Sigmoid colon (tissue), 7 donors: Measurements from ENCODE around the gene CHKB. TPM values are rescaled to one million over a fixed set of nuclear protein-coding genes. Genes with fewer than 3 reads are reported as not detected.
"Not testable (repeated sequence)": the region's sequence is repeated elsewhere in the genome, so short reads cannot be mapped to it uniquely, and the experiment has no call there.

ENCODE experiments used
- DNase-seq: peaks from one replicate; pipeline ENCODE4 v3.0.0-alpha.2; 2019
- H3K27ac ChIP-seq, 4 donors: fragments of 200-600 bp; sonication (generic); one replicate each; pipeline ENCODE4 v1.5.1; 2016 to 2019; ENCODE audit warnings: mild to moderate bottlenecking in 1 of 4
- H3K27me3 ChIP-seq, 3 donors: fragments of 200-600 bp; sonication (generic); one replicate each; pipeline ENCODE4 v1.5.1; 2019; ENCODE audit warnings: mild to moderate bottlenecking in 1 of 3
- H3K36me3 ChIP-seq, 4 donors: fragments of 200-600 bp; sonication (generic); one replicate each; pipeline ENCODE4 v1.5.1; 2016 to 2019
- H3K4me1 ChIP-seq, 4 donors: fragments of 200-600 bp; sonication (generic); one replicate each; pipeline ENCODE4 v1.5.1; 2017 to 2019
- H3K4me3 ChIP-seq, 4 donors: fragments of 200-600 bp; sonication (generic); one replicate each; pipeline ENCODE4 v1.5.1; 2017 to 2019; ENCODE audit warnings: mild to moderate bottlenecking in 2 of 4, moderate library complexity in 1 of 4
- H3K9me3 ChIP-seq, 4 donors: fragments of 200-600 bp in 3 of 4; sonication (generic) in 3 of 4; one replicate each; pipeline versions ENCODE4 v1.5.1 to v1.6.1; 2013 to 2019
- EP300 ChIP-seq, 4 donors: sonication (generic); formaldehyde crosslinking; IDR thresholded peaks; one replicate each; pipeline ENCODE4 v1.6.1; 2017; ENCODE audit warnings: antibody characterized with exemption in 4 of 4
- POLR2A ChIP-seq, 2 donors: fragments of 450-650 bp; IDR thresholded peaks; one replicate each; pipeline ENCODE4 v1.6.1; 2016; ENCODE audit warnings: antibody characterized with exemption in 2 of 2, mild to moderate bottlenecking in 2 of 2, moderate library complexity in 2 of 2
- POLR2AphosphoS5 ChIP-seq, 4 donors: sonication (generic); formaldehyde crosslinking; IDR thresholded peaks; one replicate each; pipeline ENCODE4 v1.6.1; 2017; ENCODE audit warnings: antibody characterized with exemption in 4 of 4
- WGBS, 2 donors: extraction: QIAGEN DNeasy Blood & Tissue Kit; methylation state at CpG; one replicate each; pipeline ENCODE4 v1.1.7; 2013; 5-methylcytosine and 5-hydroxymethylcytosine counted together
- intact Hi-C: fragments of 100-400 bp; cut with DNase I; formaldehyde crosslinking; loops from one replicate; pipeline ENCODE4 v1.15.1; 2023
- polyA plus RNA-seq, 3 donors: library from polyadenylated mRNA; stranded (reverse); fragments of 200-250 nt; gene quantifications; one replicate each; pipeline ENCODE4 v1.2.3, GENCODE V29; 2013
- total RNA-seq, 4 donors: library from RNA; depleted of rRNA; stranded (reverse); fragments of >200 nt; gene quantifications; one replicate each; pipeline ENCODE4 v1.1.0, GENCODE V29; 2016
- TF ChIP-seq, protein P1 (sequence below), 4 experiments: fragments of 450-650 bp in 3 of 4; fragments of 200-600 bp in 1 of 4; IDR thresholded peaks; one replicate each; pipeline ENCODE4 v1.5.1; 2016 to 2019; ENCODE audit warnings: antibody characterized with exemption in 4 of 4, mild to moderate bottlenecking in 3 of 4, moderate library complexity in 2 of 4
- donor health status: healthy with polysubstance abuse.
- donor health status: Bipolar disorder and iron deficiency.
- donor health status: healthy.

The CHKB gene
- total and polyA plus RNA-seq, 7 donors, result 22.0 to 90.0 (median 37.8) TPM

DNA sequence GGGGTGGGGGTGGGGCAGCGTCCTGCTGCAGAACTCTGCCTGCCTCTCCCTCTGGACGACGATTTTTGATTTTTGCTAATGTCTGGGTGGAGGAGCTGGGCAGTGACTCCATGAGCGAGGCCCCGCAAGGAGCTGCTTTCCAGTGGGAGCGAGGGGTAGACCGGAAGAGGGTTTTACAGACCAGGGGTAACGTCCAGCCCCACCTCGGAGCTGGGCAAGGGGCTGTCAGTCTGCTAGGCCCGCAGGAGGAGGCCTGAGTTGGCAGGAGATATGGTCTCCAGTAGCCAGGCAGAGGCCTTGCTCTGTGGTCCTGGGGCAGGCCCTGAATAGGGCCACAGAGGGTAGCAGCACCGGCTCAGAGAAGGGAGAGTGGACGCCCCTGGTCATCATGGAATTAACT, 26.9 kb upstream of the CHKB start:
- Histone ChIP-seq H3K27me3 (peaks cover 7 to 88% (median 50%) of the 10 kb centered on the region in 3 donors), H3K36me3 (no peaks in the 10 kb centered on the region), H3K27ac (no peak overlapping the region), H3K9me3 (no peaks in the 10 kb centered on the region), H3K4me3 (no peak overlapping the region), H3K4me1 (no peaks in the 10 kb centered on the region)
- WGBS, 2 donors, result 83 to 87% methylated on average over 12 of the region's 12 CpGs
- intact Hi-C loops, result no loop called here
- TF ChIP-seq, protein P1, sequence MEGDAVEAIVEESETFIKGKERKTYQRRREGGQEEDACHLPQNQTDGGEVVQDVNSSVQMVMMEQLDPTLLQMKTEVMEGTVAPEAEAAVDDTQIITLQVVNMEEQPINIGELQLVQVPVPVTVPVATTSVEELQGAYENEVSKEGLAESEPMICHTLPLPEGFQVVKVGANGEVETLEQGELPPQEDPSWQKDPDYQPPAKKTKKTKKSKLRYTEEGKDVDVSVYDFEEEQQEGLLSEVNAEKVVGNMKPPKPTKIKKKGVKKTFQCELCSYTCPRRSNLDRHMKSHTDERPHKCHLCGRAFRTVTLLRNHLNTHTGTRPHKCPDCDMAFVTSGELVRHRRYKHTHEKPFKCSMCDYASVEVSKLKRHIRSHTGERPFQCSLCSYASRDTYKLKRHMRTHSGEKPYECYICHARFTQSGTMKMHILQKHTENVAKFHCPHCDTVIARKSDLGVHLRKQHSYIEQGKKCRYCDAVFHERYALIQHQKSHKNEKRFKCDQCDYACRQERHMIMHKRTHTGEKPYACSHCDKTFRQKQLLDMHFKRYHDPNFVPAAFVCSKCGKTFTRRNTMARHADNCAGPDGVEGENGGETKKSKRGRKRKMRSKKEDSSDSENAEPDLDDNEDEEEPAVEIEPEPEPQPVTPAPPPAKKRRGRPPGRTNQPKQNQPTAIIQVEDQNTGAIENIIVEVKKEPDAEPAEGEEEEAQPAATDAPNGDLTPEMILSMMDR (IDR thresholded peaks at IDR 0.05), result no peak
- TF ChIP-seq POLR2AphosphoS5 (IDR thresholded peaks at IDR 0.05) (no peak), POLR2A (IDR thresholded peaks at IDR 0.05) (no peak), EP300 (IDR thresholded peaks at IDR 0.05) (no peak)
- DNase-seq, result no peak

DNA sequence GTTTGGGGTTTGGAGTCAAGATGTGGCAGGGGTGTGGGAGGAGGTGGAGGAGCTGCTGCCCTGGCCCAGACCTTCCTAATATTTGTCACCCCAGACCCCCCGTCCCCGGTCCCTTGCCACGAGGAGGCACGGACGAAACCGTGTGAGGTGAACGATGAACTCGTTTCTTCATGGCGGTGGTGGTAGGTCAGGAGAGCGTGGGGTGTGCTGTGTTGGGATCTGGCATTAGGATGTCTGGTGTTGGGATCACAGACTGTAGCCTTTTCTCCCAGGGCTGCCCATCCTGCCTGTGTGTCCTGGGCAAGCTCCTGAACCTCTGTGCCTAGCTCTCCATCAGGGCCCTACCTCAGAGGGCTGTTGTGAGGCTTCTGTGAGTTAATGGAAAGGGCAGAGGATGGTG, 26.3 kb upstream of the CHKB start:
- DNase-seq, result no peak
- peaks cover 8 to 88% (median 52%) of the 10 kb centered on the region in 3 donors for H3K27me3 ChIP-seq
- H3K9me3 ChIP-seq, result no peaks in the 10 kb centered on the region
- intact Hi-C loops, result no loop called here
- TF ChIP-seq EP300 (IDR thresholded peaks at IDR 0.05) (no peak), POLR2AphosphoS5 (IDR thresholded peaks at IDR 0.05) (no peak), POLR2A (IDR thresholded peaks at IDR 0.05) (no peak)
- TF ChIP-seq, protein P1 (IDR thresholded peaks at IDR 0.05), result no peak
- 87 to 93% methylated on average over 10 of the region's 10 CpGs for WGBS, 2 donors
- no peak overlapping the region for H3K27ac ChIP-seq
- no peaks in the 10 kb centered on the region for H3K4me1 ChIP-seq
- H3K36me3 ChIP-seq, result no peaks in the 10 kb centered on the region
- H3K4me3 ChIP-seq, result no peak overlapping the region

DNA sequence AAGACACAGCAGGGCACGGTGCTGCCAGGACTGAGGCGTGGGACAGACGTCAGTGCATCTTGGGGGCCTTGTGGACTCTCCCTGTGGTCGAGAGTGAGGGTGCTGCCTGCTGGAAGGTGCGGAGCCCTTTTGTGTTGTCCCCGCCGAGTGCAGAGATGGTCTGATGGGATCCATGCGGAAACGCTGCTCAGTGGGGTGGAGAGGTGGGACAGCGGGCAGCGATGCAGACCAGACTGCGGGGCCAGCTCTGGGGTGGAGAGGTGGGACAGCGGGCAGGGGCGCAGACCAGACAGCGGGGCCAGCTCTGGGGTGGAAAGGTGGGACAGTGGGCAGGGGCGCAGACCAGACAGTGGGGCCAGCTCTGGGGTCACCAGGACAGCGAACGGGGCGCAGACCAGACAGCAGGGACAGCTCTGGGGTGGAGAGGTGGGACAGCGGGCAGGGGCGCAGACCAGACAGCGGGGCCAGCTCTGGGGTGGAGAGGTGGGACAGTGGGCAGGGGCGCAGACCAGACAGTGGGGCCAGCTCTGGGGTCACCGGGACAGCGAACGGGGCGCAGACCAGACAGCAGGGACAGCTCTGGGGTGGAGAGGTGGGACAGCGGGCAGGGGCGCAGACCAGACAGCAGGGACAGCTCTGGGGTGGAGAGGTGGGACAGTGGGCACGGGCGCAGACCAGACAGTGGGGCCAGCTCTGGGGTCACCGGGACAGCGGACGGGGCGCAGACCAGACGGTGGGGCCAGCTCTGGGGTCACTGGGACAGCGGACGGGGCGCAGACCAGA, 25.6 kb upstream of the CHKB start:
- H3K4me3 ChIP-seq, H3K9me3 ChIP-seq, DNase-seq, H3K4me1 ChIP-seq, H3K27ac ChIP-seq, H3K36me3 ChIP-seq, intact Hi-C loops: not testable (repeated sequence)
- H3K27me3 ChIP-seq, result peaks cover 16 to 88% (median 52%) of the 10 kb centered on the region in 3 donors
- 86 to 87% methylated on average over 39 of the region's 39 CpGs for WGBS, 2 donors

DNA sequence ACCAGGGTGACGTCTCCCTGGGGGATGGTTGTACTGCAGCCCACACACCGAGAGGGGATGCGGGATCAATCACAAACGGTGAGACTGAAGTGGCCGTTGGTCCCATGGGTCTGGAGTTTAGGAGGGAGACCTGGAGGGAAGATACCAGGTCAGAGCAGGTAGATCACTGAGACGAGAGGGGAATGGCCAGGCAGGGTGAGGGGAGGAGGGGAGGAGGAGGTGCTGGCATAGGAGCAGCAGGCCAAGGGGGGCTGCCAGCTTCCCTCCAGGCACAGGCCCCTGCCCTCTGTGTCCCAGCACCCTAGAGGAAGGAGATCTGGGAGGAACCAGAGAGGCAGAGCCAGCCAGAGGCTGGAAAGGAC, 25.0 kb upstream of the CHKB start:
- TF ChIP-seq, protein P1 (IDR thresholded peaks at IDR 0.05), result no peak
- TF ChIP-seq POLR2AphosphoS5 (IDR thresholded peaks at IDR 0.05) (no peak), POLR2A (IDR thresholded peaks at IDR 0.05) (no peak), EP300 (IDR thresholded peaks at IDR 0.05) (no peak)
- intact Hi-C loops, result no loop called here

DNA sequence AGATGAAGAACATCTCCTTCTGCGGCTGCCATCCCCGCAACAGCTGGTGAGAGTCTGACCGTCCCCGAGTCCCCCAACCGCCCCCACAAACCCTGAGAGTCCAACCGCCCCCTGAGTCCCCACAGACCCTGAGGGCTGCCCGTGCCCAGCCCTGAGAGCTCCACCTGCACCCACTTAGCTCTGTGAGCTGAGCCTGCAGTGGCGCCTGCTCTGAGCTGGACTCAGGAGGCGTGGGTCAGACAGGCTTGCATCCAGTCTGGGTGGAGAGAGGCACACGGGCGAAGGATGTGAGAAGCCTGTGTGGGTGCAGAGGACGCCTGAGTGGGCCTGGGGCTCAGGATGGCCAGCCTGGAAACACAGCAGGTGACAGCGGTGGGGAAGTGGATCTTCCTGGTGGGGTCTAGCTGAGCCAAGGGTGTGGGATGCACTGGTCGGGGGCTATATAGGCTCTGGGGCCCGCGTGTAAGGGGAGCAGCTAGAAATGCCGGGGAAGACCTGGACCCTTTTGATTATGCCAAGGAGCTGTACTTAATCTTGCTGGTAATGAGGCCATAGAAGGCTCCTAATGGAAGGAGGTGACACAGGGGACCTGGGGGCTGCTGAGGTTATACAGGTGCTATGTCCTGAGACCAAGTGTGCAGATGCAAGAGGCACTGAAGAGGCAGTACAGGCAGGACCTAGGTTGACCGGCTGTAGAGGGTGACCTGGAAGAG, 24.5 kb upstream of the CHKB start:
- Histone ChIP-seq H3K9me3 (no peaks in the 10 kb centered on the region), H3K27me3 (peaks cover 16 to 88% (median 51%) of the 10 kb centered on the region in 3 donors), H3K4me1 (no peaks in the 10 kb centered on the region), H3K36me3 (no peaks in the 10 kb centered on the region), H3K4me3 (no peak overlapping the region), H3K27ac (no peak overlapping the region)
- no peak for DNase-seq
- TF ChIP-seq EP300 (IDR thresholded peaks at IDR 0.05), result no peak
- TF ChIP-seq, protein P1 (IDR thresholded peaks at IDR 0.05), result no peak
- no peak for TF ChIP-seq POLR2AphosphoS5 (IDR thresholded peaks at IDR 0.05)
- TF ChIP-seq POLR2A (IDR thresholded peaks at IDR 0.05), result no peak
- 73 to 86% methylated on average over 18 of the region's 18 CpGs for WGBS, 2 donors
- intact Hi-C loops, result no loop called here

More for the DNA sequence above, 25.0 kb upstream of the CHKB start:
- no peak overlapping the region for H3K4me3 ChIP-seq
- H3K9me3 ChIP-seq, result no peaks in the 10 kb centered on the region
- no peak overlapping the region for H3K27ac ChIP-seq
- no peaks in the 10 kb centered on the region for H3K36me3 ChIP-seq
- H3K4me1 ChIP-seq, result no peaks in the 10 kb centered on the region
- 67% methylated on average over 6 of the region's 6 CpGs for WGBS, 2 donors
- H3K27me3 ChIP-seq, result peaks cover 16 to 88% (median 52%) of the 10 kb centered on the region in 3 donors
- DNase-seq, result no peak
